HG03025 (cell line): ENCODE measurements around the gene S100A7A.
"Not testable (repeated sequence)": the region's sequence is repeated elsewhere in the genome, so short reads cannot be mapped to it uniquely, and the experiment has no call there.

Experiments used
- ATAC-seq: cut with Tn5 transposase; IDR thresholded peaks from one replicate; pipeline ENCODE4 v1.9.1; 2021; ENCODE audit warnings: mild to moderate bottlenecking, moderate library complexity; ENCODE audit not compliant: unreplicated experiment, low FRiP score

The S100A7A gene

GRCh38 chr1:153447498-153448170 lies 31.3 kb downstream of the S100A7A start:
- no peak for ATAC-seq

- ATAC-seq = not testable (repeated sequence)
Measured at GRCh38 chr1:153448851-153449250, 32.5 kb downstream of the S100A7A start.

- no peak for ATAC-seq
Measured at GRCh38 chr1:153456396-153456795, 40.1 kb downstream of the S100A7A start.

- no peak for ATAC-seq
Measured at GRCh38 chr1:153459655-153460054, 43.3 kb downstream of the S100A7A start.

- no peak for ATAC-seq
Measured at GRCh38 chr1:153460551-153460950, 44.2 kb downstream of the S100A7A start, which contains the start of gene S100A7. S100A7 (minus strand) TSS chr1:153460651; CDS start chr1:153459013, 1,638 bp downstream.

GRCh38 chr1:153462741-153463140 lies 46.4 kb downstream of the S100A7A start:
- ATAC-seq = not testable (repeated sequence)

- ATAC-seq = no peak
Measured at GRCh38 chr1:153465811-153466636, 49.7 kb downstream of the S100A7A start.

- ATAC-seq = no peak
Measured at GRCh38 chr1:153466908-153467307, 50.6 kb downstream of the S100A7A start.

- ATAC-seq = no peak
Measured at GRCh38 chr1:153470707-153471106, 54.4 kb downstream of the S100A7A start.
